HG02852 (cell line): Measurements from ENCODE around the gene GLIS1.

Experiments used
- ATAC-seq: cut with Tn5 transposase; IDR thresholded peaks from one replicate; pipeline ENCODE4 v1.9.1; 2021; ENCODE audit warnings: mild to moderate bottlenecking, moderate library complexity; ENCODE audit not compliant: unreplicated experiment

The GLIS1 gene

DNA sequence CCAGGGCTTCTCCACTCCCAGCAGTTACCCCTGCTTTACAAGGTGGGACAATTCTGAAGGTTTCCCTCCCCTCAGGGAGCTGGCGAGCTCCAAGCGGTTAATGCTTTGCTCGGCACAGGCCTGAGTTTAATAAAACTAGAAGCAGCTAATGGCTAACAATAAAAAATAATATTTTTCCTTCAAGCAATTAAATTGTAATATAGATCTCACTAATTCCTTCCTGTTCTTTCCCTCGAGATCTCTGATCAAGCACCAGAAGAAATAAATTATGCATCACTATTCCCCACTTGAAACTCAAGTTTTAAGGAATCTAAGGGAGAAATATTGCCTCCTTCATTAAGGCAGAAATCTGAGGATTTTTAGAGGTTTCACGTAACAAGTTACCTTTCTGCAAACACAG is 42.9 kb downstream of the GLIS1 start:
- no peak for ATAC-seq

DNA sequence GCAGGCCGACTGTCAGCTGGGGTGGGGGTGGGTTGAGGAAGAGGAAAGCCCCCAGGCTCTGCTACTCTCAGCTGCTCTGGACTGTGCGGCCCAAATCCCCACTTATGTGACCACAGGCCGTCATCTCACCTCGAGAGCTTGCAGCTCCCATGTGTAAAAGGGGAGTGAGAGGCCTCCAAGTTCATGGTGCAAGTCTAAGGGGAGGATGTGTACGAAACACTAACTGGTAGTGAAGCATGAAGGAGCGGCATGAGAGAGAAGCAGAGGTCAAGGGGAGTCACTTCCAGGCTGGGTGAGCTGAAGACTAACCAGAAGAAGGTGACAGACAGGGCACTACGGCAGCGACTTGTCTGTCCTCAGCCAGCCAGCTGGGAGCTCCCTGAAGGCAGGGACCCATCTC is 43.8 kb downstream of the GLIS1 start:
- no peak for ATAC-seq

DNA sequence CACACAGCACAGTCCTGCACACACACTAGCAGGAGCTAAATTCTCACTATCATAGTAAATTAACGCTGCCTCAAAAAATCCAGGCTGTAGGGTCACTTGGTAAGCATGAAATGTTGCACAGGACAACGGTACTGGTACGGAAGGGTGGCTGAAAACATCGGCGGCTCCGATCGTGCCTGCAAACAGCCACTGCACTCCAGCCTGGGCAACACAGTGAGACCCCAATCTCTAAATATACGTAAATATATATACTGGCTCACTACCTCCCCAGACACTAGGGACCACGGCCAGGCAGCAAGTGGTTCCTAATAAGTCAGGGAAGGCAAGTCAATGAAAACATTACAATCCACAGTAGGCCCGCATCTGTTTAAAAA is 44.3 kb downstream of the GLIS1 start:
- ATAC-seq = no peak

DNA sequence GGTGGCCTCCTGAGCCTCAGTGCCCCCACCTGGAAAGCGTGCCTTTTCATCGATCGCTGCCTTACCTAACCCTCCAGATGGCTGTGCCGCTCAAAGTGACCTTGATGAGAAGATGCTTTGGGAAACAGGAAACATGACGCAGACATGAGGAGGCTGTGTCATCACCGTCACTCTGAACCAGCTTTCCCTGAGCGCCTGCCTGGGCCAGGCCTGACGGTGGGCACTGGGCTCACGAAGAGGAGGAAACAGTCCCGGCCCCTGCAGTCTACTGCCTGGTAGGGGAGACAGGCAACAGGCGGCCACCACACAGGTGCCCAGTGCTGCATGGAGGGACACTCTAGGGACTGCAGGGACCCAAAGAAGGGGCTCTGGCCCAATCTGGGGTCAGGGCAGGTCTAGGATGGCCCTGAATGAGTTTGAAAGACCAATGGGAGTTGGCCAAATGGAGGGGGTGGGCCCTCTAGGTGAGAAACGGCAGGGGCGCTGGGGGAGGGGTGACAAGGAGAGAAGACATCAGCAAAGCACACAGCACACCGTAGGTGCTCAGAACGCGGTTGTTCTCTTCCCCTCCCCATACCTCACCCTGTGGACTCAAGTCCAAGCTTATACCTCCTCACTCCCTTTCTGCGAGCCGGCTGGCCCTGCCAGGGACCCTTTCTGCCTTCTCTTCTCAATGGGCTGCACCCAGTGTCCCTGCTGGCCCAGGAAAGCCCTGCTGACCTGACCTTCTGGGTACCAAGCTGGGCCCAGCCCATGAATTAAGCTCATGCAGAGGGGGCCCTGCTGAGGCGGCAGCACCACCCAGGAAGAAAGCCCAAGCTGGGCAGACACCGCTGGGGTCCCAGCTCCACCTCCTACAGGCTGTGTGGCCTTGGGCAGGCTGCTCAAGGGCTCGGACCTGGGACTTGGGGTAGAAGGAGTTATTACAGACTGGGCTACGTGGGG is 44.9 kb downstream of the GLIS1 start:
- no peak for ATAC-seq

- ATAC-seq = no peak
Measured at GRCh38 chr1:53693339-53693738, 45.6 kb downstream of the GLIS1 start.

DNA sequence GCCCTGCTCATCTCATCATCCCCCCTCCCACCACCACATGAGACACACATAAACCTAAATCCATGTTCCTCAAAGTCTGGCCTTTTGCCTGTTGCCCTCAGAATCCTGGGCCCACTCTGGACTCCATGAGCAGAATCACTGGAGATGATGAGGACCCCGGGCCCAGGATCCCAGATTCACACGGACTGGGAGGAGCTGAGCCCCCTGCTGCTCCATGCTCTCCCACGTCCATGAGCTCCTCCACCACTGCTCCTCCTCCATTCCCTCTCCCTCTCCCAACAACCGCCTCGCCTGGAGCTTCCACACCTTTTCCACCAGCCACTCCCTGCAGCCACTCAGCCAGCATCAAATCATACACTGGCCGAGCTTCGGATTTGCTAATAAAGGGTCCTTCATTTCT is 47.6 kb downstream of the GLIS1 start:
- ATAC-seq = no peak

DNA sequence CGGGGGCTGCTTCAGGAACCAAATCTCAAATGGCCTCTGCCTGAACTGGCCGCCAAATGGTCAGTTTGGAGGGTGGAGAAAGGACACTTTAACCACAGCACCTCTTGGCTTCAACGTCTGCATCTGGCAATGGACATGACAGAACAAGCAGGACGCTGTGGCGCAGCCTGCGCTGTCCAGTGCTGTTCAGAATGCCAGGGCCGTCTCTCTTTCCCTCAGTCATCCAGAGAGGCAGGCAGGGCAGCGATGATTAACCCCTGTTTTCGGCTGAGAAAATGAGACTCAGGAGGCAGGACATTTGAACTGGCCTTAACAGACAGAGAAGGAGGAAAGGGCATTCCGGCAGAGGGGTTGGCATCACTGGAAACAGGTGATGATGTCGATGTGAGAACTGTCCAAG is 48.6 kb downstream of the GLIS1 start:
- no peak for ATAC-seq

- no peak for ATAC-seq
Measured at GRCh38 chr1:53689736-53690326, 49.1 kb downstream of the GLIS1 start.

DNA sequence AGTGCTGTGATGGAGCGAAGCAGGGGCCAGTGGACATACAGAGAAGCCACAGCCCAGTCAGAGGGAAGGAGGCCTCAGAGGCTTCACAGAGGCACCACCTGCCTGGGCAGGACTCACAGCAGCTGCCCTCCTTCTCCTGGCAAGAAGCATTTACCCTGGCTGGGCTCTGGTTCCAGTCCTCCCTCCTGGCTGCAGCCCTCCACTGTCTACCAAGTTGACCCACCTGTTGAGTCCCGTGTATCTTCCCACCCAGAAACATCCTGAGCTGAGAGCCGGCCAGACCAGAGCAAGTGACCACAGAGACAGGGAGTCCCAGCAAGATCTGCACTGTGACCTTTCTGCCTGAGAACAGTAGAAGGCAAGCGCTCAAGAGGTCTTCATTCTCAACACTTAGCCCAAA is 49.7 kb downstream of the GLIS1 start:
- ATAC-seq = no peak

- no peak for ATAC-seq
Measured at GRCh38 chr1:53688381-53689102, 50.4 kb downstream of the GLIS1 start.

DNA sequence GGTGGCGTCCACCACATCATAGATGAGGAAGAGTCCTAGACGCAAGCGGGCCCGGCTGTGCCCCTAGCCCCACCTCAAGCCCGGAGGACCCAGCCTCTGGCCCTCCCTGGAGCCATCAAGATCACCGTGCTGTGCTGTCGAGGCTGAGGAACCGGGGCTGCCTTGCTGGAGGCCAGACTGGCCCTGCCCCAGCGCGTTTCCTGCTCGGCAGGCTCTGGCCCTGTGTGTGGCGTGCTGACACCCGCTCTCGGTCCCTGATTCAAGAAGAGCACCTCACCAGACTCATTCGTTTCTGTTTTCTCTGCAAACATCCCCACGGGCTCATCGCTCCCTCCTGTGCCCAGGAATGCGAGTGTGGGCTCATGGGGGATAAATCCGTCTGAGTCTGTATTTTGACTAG is 51.1 kb downstream of the GLIS1 start:
- ATAC-seq = no peak

GRCh38 chr1:53687426-53687825 is 51.5 kb downstream of the GLIS1 start:
- ATAC-seq = no peak

DNA sequence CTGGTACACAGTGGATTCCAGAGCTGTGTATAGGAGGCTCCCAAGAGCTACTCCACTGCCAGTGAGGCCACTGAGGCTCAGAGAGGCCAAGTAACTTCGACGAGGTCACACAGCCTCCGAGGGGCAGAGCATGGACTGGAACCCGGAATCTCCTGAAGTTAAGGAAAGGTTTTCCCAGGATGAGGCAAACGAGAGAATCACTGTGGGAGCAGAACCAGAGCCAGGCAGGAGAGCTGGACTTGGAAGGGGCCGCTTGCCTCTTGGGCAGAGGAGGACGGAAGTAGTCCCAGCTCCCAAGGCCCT is 52.0 kb downstream of the GLIS1 start:
- no peak for ATAC-seq

- ATAC-seq = no peak
Measured at GRCh38 chr1:53686091-53686964, 52.6 kb downstream of the GLIS1 start.

GRCh38 chr1:53685272-53686051 is 53.5 kb downstream of the GLIS1 start:
- no peak for ATAC-seq

- no peak for ATAC-seq
Measured at GRCh38 chr1:53684741-53685140, 54.2 kb downstream of the GLIS1 start.

- ATAC-seq = no peak
Measured at GRCh38 chr1:53683986-53684740, 54.8 kb downstream of the GLIS1 start.

DNA sequence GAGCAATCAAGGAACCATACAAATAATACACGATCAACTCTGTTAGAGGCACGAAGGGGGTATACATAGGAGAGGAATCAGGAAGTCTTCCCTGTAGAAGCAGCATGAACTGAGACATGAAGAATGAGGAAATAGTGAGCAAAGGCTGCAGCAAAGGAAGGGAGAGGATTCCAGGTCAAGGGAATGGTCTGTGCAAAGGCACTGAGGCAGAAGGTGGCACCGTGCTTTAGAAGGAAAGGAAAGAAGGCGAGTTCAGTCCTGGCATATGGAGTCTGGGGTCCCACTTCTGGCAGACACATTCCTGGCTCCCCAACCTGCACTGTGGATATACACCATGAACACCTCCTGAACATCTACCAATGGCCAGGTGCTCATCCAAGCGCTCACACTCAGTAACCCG is 56.1 kb downstream of the GLIS1 start:
- no peak for ATAC-seq

- ATAC-seq = no peak
Measured at GRCh38 chr1:53681977-53682685, 56.8 kb downstream of the GLIS1 start.
